Measurements from ENCODE around the gene EMCN. TPM values are rescaled to one million over a fixed set of nuclear protein-coding genes. Genes with fewer than 3 reads are reported as not detected.
"Not testable (repeated sequence)": the region's sequence is repeated elsewhere in the genome, so short reads cannot be mapped to it uniquely, and the experiment has no call there.

EMCN gene
- total RNA-seq, 1 donor from 2014 or later = 0.25 TPM

DNA sequence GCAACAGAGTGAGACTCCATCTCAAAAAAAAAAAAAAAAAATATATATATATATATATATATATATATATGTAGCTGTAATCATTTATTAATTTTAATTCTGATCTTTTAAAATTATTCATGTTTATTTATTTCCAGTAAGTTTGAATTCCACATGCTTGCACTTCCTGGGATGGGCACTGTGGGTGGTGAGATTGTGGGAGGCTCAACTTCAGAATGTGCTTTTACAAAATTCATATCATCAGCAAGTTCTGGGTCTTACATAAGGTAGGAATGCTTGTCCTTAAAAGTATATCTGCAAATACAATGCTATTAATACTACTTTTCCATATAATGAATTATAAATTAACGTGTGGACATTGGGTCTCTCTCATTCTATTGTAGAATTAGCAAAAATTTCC lies 156.5 kb downstream of the EMCN start:
- TF ChIP-seq, protein P1, sequence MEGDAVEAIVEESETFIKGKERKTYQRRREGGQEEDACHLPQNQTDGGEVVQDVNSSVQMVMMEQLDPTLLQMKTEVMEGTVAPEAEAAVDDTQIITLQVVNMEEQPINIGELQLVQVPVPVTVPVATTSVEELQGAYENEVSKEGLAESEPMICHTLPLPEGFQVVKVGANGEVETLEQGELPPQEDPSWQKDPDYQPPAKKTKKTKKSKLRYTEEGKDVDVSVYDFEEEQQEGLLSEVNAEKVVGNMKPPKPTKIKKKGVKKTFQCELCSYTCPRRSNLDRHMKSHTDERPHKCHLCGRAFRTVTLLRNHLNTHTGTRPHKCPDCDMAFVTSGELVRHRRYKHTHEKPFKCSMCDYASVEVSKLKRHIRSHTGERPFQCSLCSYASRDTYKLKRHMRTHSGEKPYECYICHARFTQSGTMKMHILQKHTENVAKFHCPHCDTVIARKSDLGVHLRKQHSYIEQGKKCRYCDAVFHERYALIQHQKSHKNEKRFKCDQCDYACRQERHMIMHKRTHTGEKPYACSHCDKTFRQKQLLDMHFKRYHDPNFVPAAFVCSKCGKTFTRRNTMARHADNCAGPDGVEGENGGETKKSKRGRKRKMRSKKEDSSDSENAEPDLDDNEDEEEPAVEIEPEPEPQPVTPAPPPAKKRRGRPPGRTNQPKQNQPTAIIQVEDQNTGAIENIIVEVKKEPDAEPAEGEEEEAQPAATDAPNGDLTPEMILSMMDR (IDR thresholded peaks at IDR 0.05; ENCODE audit: insufficient read depth, low read length, poor library complexity, severe bottlenecking) = no peak
- no peak overlapping the region for H3K4me3 ChIP-seq (ENCODE audit: low read depth, low read length)
- no peaks in the 10 kb centered on the region for H3K36me3 ChIP-seq (ENCODE audit: control insufficient read depth, insufficient read depth, low read length)

DNA sequence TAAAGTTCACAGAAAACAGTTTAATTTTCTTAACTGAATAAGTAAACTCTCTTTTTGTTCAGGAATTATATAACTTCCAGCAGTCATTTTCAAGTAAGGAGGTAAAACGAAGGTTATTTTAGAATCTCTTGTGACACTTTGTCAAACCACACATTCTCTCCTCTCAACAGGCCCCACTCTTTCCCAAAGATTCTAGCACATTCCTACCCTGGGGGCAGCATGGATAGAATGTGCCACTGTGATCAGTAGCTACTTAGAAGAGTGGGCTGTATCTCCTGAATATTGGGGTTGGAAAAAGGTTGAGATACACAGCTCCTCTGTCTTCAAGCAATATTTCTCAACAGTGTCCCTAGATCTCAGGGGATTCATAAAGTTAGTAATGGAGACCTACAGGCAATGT lies 157.6 kb downstream of the EMCN start:
- TF ChIP-seq, protein P1 (IDR thresholded peaks at IDR 0.05; ENCODE audit: insufficient read depth, low read length, poor library complexity, severe bottlenecking) = no peak
- Histone ChIP-seq H3K27me3 (ENCODE audit: control insufficient read depth, insufficient read depth, low read length) (no peaks in the 10 kb centered on the region), H3K36me3 (ENCODE audit: control insufficient read depth, insufficient read depth, low read length) (no peaks in the 10 kb centered on the region), H3K4me3 (ENCODE audit: low read depth, low read length) (no peak overlapping the region)
- DNase-seq (ENCODE audit: low read depth) = no peak

More for the DNA sequence above, 156.5 kb downstream of the EMCN start:
- DNase-seq (ENCODE audit: low read depth) = no peak
- H3K27me3 ChIP-seq (ENCODE audit: control insufficient read depth, insufficient read depth, low read length) = no peaks in the 10 kb centered on the region

DNA sequence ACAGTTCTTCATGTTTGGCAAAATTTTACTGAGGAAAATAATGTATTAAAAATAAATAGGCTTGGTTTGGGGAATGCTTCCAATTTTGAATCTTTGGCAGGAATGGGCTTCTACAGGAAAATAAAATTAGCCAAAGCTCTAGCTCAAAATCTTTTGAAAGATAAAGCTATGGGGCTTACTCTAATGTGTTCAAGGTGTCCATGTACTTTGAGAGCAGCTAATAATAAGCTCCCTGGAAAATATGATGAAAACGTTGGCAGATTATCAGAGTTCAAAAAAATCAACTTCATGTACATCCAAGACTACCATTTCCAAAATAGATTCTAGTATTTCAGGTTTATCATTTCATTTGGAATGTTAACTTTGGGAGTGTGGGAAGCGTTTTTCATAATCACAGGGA lies 158.4 kb downstream of the EMCN start:
- Histone ChIP-seq H3K27me3 (ENCODE audit: control insufficient read depth, insufficient read depth, low read length) (no peaks in the 10 kb centered on the region), H3K4me3 (ENCODE audit: low read depth, low read length) (no peak overlapping the region), H3K36me3 (ENCODE audit: control insufficient read depth, insufficient read depth, low read length) (no peaks in the 10 kb centered on the region)
- DNase-seq (ENCODE audit: low read depth) = no peak
- TF ChIP-seq, protein P1 (IDR thresholded peaks at IDR 0.05; ENCODE audit: insufficient read depth, low read length, poor library complexity, severe bottlenecking) = no peak

DNA sequence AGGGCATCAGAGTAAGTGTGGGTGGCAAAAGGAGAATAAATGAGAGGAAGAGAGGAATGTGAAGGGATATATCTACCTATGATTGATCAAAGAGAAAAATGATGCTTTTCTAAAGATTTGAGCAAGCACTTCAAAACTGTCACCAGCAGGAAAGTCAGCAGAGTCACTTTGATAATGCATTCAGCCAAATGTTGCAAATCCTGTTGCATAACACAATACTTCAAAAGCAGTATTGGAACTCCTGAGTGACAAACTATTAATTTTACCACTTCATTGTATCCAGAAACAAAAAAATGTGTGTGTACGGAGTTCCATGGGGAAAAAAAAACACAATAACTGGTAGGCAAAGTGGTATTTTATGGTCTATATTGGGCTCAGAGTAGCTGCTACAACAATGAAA lies 160.3 kb downstream of the EMCN start:
- TF ChIP-seq, protein P1 (IDR thresholded peaks at IDR 0.05; ENCODE audit: insufficient read depth, low read length, poor library complexity, severe bottlenecking) = no peak
- no peak for DNase-seq (ENCODE audit: low read depth)
- H3K27me3 ChIP-seq (ENCODE audit: control insufficient read depth, insufficient read depth, low read length) = no peaks in the 10 kb centered on the region
- H3K4me3 ChIP-seq (ENCODE audit: low read depth, low read length) = no peak overlapping the region
- H3K36me3 ChIP-seq (ENCODE audit: control insufficient read depth, insufficient read depth, low read length) = no peaks in the 10 kb centered on the region

DNA sequence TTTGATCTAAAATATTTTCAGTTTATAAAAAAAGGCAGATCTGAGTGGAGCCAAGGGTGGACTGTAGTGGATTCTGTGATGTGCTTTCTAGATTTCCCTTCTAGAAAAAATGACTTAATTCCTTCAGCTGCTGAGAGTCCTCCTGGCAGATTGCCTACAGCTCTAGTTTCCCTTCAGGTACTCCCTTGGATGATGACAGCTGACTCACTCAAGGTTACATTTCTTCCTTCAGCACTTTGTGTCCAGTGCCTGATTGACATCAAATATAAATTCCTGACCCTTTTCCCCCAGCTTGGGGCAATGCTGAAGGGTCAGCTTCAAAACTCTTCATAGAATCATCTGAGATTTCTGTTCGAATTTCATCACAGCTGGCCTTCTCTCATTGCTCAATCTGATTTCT lies 161.7 kb downstream of the EMCN start:
- no peaks in the 10 kb centered on the region for H3K36me3 ChIP-seq (ENCODE audit: control insufficient read depth, insufficient read depth, low read length)
- H3K4me3 ChIP-seq (ENCODE audit: low read depth, low read length) = no peak overlapping the region
- DNase-seq (ENCODE audit: low read depth) = no peak
- H3K27me3 ChIP-seq (ENCODE audit: control insufficient read depth, insufficient read depth, low read length) = no peaks in the 10 kb centered on the region
- TF ChIP-seq, protein P1 (IDR thresholded peaks at IDR 0.05; ENCODE audit: insufficient read depth, low read length, poor library complexity, severe bottlenecking) = no peak

DNA sequence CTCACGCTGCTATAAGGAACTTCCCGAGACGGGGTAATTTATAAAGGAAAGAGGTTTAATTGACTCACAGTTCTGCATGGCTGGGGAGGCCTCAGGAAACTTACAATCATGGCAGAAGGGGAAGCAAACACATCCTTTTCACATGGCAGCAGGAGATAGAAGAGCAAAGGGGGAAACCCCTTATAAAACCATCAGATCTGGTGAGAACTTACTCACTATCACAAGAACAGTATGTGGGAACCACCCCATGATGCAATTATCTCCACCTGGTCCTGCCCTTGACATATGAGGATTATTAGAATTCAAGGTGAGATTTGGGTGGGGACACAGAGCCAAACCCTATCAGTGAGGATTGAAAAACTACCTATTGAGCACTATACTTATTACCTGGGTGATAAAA lies 165.5 kb downstream of the EMCN start:
- not testable (repeated sequence) for H3K4me3 ChIP-seq (ENCODE audit: low read depth, low read length); DNase-seq (ENCODE audit: low read depth); H3K36me3 ChIP-seq (ENCODE audit: control insufficient read depth, insufficient read depth, low read length); H3K27me3 ChIP-seq (ENCODE audit: control insufficient read depth, insufficient read depth, low read length)

Measured in kidney epithelial cell (primary cell).